BLaER1 treated with 17β-estradiol and CSF1 and Interleukin-3, amounts not matched to agents 10 nM and 100 nM (cell line): ENCODE results near the gene RIBC2.
"Not testable (repeated sequence)": the region's sequence is repeated elsewhere in the genome, so short reads cannot be mapped to it uniquely, and the experiment has no call there.

Source experiments
- H3K27ac ChIP-seq, 11 experiments: shearing (Covaris generic); formaldehyde crosslinking; 2 replicates each; pipeline ENCODE4 v1.8.1; 2022
- H3K27me3 ChIP-seq, 11 experiments: shearing (Covaris generic); formaldehyde crosslinking; 2 replicates each; pipeline ENCODE4 v1.8.1; 2022
- H3K36me3 ChIP-seq, 11 experiments: shearing (Covaris generic); formaldehyde crosslinking; 2 replicates each; pipeline ENCODE4 v1.8.1; 2022
- H3K4me1 ChIP-seq, 10 experiments: shearing (Covaris generic); formaldehyde crosslinking; 2 replicates each; pipeline ENCODE4 v1.8.1; 2022
- H3K4me2 ChIP-seq, 11 experiments: shearing (Covaris generic); formaldehyde crosslinking; 2 replicates each; pipeline ENCODE4 v1.8.1; 2022
- H3K4me3 ChIP-seq, 10 experiments: shearing (Covaris generic); formaldehyde crosslinking; 2 replicates each; pipeline ENCODE4 v1.8.1; 2022
- H3K9ac ChIP-seq, 11 experiments: shearing (Covaris generic); formaldehyde crosslinking; 2 replicates each; pipeline ENCODE4 v1.8.1; 2022
- H3K9me3 ChIP-seq, 11 experiments: shearing (Covaris generic); formaldehyde crosslinking; replicated peaks in 1 of 11; 2 replicates each; pipeline ENCODE4 v1.8.1; 2022
- H4K20me1 ChIP-seq, 11 experiments: shearing (Covaris generic); formaldehyde crosslinking; 2 replicates each; pipeline ENCODE4 v1.8.1; 2022
- Cebpa-rat ChIP-seq, 11 experiments: shearing (Covaris generic); IDR thresholded peaks; 2 replicates each; pipeline ENCODE4 v1.8.1; 2022

Gene RIBC2, protein sequence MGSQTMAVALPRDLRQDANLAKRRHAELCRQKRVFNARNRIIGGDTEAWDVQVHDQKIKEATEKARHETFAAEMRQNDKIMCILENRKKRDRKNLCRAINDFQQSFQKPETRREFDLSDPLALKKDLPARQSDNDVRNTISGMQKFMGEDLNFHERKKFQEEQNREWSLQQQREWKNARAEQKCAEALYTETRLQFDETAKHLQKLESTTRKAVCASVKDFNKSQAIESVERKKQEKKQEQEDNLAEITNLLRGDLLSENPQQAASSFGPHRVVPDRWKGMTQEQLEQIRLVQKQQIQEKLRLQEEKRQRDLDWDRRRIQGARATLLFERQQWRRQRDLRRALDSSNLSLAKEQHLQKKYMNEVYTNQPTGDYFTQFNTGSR

GRCh38 chr22:45413368-45414211 is at the start of gene RIBC2, which contains the start of gene SMC1B:
Gene RIBC2, plus strand, starts transcription at chr22:45413693. Its CDS starts 194 bp downstream, at chr22:45413887.
Gene SMC1B, minus strand, starts transcription at chr22:45413599. Its CDS starts 32 bp downstream, at chr22:45413567.
- Histone ChIP-seq H3K27me3 (peaks cover 24 to 29% (median 26%) of the 10 kb centered on the region in 11 experiments), H3K36me3 (no peaks in the 10 kb centered on the region), H3K4me2 (peak within 1 kb of the TSS; percentile 42 to 78 (median 61)), H4K20me1 (no peaks in the 10 kb centered on the region), H3K9me3 (peaks cover 0 to 17% (median 13%) of the 10 kb centered on the region in 11 experiments; a peak in 16 of 22 replicates), H3K4me3 (peak within 1 kb of the TSS; percentile 25 to 60 (median 43); a peak in 18 of 20 replicates), H3K4me1 (peaks cover 8 to 24% (median 16%) of the 10 kb centered on the region in 10 experiments; a peak in 18 of 20 replicates), H3K9ac (peak within 1 kb of the TSS in 8 of 11 experiments; percentile 39 to 71 (median 52); a peak in 11 of 22 replicates), H3K27ac (peak within 1 kb of the TSS in 8 of 11 experiments; percentile 17 to 56 (median 38); a peak in 12 of 22 replicates)
- no peak for TF ChIP-seq Cebpa-rat (IDR thresholded peaks at IDR 0.05)

DNA sequence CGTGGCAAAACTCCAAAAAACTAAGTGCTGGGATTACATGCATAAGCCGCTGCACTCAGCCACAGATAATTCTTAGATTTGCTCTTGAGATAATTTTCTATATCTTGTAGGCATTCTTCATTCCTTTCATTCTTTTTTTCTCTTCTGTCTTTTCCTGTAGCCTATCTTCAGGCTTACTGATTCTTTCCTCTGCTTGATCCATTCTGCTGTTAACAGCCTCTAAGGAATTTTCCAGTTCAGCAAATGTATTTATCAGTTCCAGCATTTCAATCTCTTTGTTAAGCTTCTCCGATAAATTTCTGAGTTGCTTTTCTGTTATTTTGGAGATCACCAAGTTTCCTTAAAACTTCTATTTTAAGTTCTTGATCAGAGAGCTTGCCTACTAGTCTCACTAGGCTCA is 46.8 kb upstream of the RIBC2 start:
- Histone ChIP-seq H3K9me3 (peaks cover 18 to 24% (median 20%) of the 10 kb centered on the region in 11 experiments), H4K20me1 (no peaks in the 10 kb centered on the region), H3K4me2 (no peak overlapping the region), H3K27me3 (no peaks in the 10 kb centered on the region), H3K4me3 (no peak overlapping the region), H3K27ac (no peak overlapping the region), H3K4me1 (no peaks in the 10 kb centered on the region), H3K9ac (no peak overlapping the region), H3K36me3 (no peaks in the 10 kb centered on the region; a peak in 1 of 22 replicates)
- no peak for TF ChIP-seq Cebpa-rat (IDR thresholded peaks at IDR 0.05)

- H3K27me3 ChIP-seq, H3K27ac ChIP-seq, H3K9ac ChIP-seq, H3K4me2 ChIP-seq, H4K20me1 ChIP-seq, H3K4me3 ChIP-seq, H3K36me3 ChIP-seq: not testable (repeated sequence)
- Histone ChIP-seq H3K9me3 (peaks cover 10 to 23% (median 17%) of the 10 kb centered on the region in 11 experiments; a peak in 18 of 22 replicates), H3K4me1 (peaks cover 7 to 17% (median 14%) of the 10 kb centered on the region in 10 experiments; a peak in 14 of 20 replicates)
Measured at GRCh38 chr22:45373592-45373991, 39.9 kb upstream of the RIBC2 start.

GRCh38 chr22:45376009-45376408 is 37.5 kb upstream of the RIBC2 start:
- H3K36me3 ChIP-seq: no peaks in the 10 kb centered on the region
- peaks cover 7 to 17% (median 14%) of the 10 kb centered on the region in 10 experiments; a peak in 14 of 20 replicates for H3K4me1 ChIP-seq
- no peak overlapping the region for H3K9ac ChIP-seq
- H3K9me3 ChIP-seq: peaks cover 10 to 23% (median 17%) of the 10 kb centered on the region in 11 experiments; a peak in 18 of 22 replicates
- peak overlapping the region in 6 of 11 experiments; percentile 4 to 44 (median 34); a peak in 9 of 22 replicates for H3K4me2 ChIP-seq
- H3K27ac ChIP-seq: peak overlapping the region in 1 of 11 experiments; percentile 26; a peak in 3 of 22 replicates
- H3K4me3 ChIP-seq: no peak overlapping the region
- H3K27me3 ChIP-seq: no peaks in the 10 kb centered on the region
- H4K20me1 ChIP-seq: no peaks in the 10 kb centered on the region
- no peak for TF ChIP-seq Cebpa-rat (IDR thresholded peaks at IDR 0.05)

DNA sequence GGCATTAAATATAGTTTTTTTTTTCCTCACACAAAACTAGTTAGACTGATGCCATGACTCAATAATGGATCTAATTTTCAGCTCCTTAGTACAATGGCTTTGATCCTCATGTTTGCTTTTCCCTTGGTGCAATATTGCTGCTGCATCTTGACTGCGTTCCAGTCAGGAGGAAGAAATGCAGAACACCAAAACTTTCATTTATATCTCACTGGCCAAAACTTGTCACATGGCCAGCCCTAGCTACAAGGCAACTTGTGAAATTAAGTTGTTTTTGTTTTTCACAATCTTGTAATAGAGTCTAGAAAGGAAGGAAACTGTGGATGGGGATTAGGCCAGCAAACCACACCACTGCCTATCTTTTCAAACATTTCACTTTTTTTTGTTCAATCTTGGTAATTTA is 36.8 kb upstream of the RIBC2 start:
- H3K9ac ChIP-seq: no peak overlapping the region
- H3K4me2 ChIP-seq: peak overlapping the region in 9 of 11 experiments; percentile 4 to 48 (median 41); a peak in 15 of 22 replicates
- no peaks in the 10 kb centered on the region for H3K27me3 ChIP-seq
- H3K4me3 ChIP-seq: no peak overlapping the region
- peaks cover 10 to 23% (median 17%) of the 10 kb centered on the region in 11 experiments; a peak in 18 of 22 replicates for H3K9me3 ChIP-seq
- no peaks in the 10 kb centered on the region for H3K36me3 ChIP-seq
- H4K20me1 ChIP-seq: no peaks in the 10 kb centered on the region
- no peak for TF ChIP-seq Cebpa-rat (IDR thresholded peaks at IDR 0.05)
- peaks cover 7 to 17% (median 14%) of the 10 kb centered on the region in 10 experiments; a peak in 14 of 20 replicates for H3K4me1 ChIP-seq
- no peak overlapping the region; a peak in 1 of 22 replicates for H3K27ac ChIP-seq

DNA sequence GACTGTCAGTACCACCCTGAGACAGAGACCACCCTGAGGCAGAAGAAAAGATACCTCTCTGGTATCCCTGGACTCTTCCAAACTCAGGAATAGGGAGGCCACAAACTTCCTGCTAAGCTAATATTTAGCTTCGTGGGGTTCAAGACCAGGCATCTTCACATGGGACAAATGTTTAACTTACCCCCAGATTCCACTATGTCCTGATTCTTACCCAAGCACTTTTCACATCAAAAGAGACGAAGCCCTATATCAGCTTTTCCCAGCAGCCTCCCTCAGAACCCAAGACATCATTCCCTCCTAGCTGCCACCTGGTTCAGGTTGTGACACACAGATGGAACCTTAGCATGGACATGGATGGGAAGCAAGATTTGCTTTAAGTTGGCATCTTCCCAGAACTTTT is 32.1 kb upstream of the RIBC2 start:
- Histone ChIP-seq H3K27me3 (no peaks in the 10 kb centered on the region), H3K4me3 (no peak overlapping the region)

DNA sequence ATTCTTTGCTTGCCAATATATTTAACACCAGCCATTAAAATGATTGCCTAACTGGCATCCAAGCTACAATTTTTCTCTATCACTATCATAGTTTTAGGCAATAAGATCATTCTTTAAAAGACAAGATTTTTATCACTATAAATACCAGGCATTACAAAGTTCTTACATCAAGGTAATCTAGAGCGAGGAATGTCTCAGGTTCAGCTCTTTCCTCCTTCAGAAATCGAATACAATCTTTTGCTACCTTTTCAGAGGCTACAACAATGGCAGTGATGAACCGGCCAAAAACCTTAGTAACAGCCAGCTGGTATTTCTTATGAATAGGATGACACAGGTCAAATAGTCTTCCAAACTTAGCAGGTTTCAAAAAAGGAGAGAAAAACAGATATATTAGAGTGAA is 23.9 kb upstream of the RIBC2 start:
- no peaks in the 10 kb centered on the region for H3K4me1 ChIP-seq
- H3K9me3 ChIP-seq: no peaks in the 10 kb centered on the region
- H4K20me1 ChIP-seq: no peaks in the 10 kb centered on the region
- no peak overlapping the region for H3K4me2 ChIP-seq
- no peak overlapping the region for H3K4me3 ChIP-seq
- H3K36me3 ChIP-seq: no peaks in the 10 kb centered on the region
- TF ChIP-seq Cebpa-rat (IDR thresholded peaks at IDR 0.05): no peak
- H3K27ac ChIP-seq: no peak overlapping the region
- H3K9ac ChIP-seq: no peak overlapping the region
- no peaks in the 10 kb centered on the region for H3K27me3 ChIP-seq

More for the DNA sequence above, 32.1 kb upstream of the RIBC2 start:
- Histone ChIP-seq H3K36me3 (no peaks in the 10 kb centered on the region), H3K9ac (no peak overlapping the region), H3K9me3 (no peaks in the 10 kb centered on the region), H3K27ac (no peak overlapping the region), H3K4me1 (peaks cover 5 to 11% (median 9%) of the 10 kb centered on the region in 10 experiments; a peak in 12 of 20 replicates), H4K20me1 (no peaks in the 10 kb centered on the region), H3K4me2 (no peak overlapping the region)
- TF ChIP-seq Cebpa-rat (IDR thresholded peaks at IDR 0.05): no peak

DNA sequence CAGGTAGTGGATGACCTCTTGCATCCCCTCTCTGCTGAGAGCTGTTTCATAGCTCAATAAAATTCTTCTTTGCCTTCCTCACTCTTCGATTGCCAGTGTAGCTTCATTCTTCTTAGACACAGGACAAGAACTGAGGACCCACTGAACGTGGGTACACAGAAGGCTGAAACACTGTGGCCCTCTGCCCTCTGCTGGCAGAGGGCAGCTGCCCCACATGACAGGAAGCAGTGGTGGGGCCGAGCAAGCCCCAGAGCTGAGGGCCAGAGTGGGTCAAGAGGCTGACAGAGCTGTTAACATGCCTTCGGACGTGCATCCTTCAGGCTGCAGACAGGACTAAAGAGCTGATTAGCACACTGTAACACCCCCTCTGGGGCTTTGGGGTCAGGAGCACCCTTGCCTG is 15.7 kb upstream of the RIBC2 start:
- H3K4me2 ChIP-seq: no peak overlapping the region
- H3K9ac ChIP-seq: no peak overlapping the region
- H4K20me1 ChIP-seq: no peaks in the 10 kb centered on the region
- H3K27ac ChIP-seq: no peak overlapping the region
- H3K9me3 ChIP-seq: peaks cover 10 to 15% (median 12%) of the 10 kb centered on the region in 11 experiments; a peak in 21 of 22 replicates
- no peak for TF ChIP-seq Cebpa-rat (IDR thresholded peaks at IDR 0.05)
- no peaks in the 10 kb centered on the region for H3K4me1 ChIP-seq
- no peak overlapping the region for H3K4me3 ChIP-seq
- no peaks in the 10 kb centered on the region for H3K27me3 ChIP-seq
- H3K36me3 ChIP-seq: no peaks in the 10 kb centered on the region

- no peak for TF ChIP-seq Cebpa-rat (IDR thresholded peaks at IDR 0.05)
- no peaks in the 10 kb centered on the region for H3K27me3 ChIP-seq
- H3K36me3 ChIP-seq: no peaks in the 10 kb centered on the region
- no peaks in the 10 kb centered on the region for H3K4me1 ChIP-seq
- H3K4me3 ChIP-seq: no peak overlapping the region
- H4K20me1 ChIP-seq: no peaks in the 10 kb centered on the region
- no peak overlapping the region for H3K9ac ChIP-seq
- no peak overlapping the region for H3K27ac ChIP-seq
- no peak overlapping the region for H3K4me2 ChIP-seq
- peaks cover 10 to 15% (median 12%) of the 10 kb centered on the region in 11 experiments; a peak in 21 of 22 replicates for H3K9me3 ChIP-seq
Measured at GRCh38 chr22:45398214-45398613, 15.3 kb upstream of the RIBC2 start.
